NCI-H2107 treated with DMSO at 0.1 percent for 48 hours (cell line): Measurements from ENCODE around the gene ANGPTL8.

Experiments
- DNase-seq: peaks from one replicate; lab custom pipeline; 2025; ENCODE audit not compliant: unreplicated experiment; lab: John Stamatoyannopoulos, UW

Gene ANGPTL8

GRCh38 chr19:11236324-11237301 lies 2.8 kb upstream of the ANGPTL8 start:
- no peak for DNase-seq

GRCh38 chr19:11237321-11237720 lies 2.1 kb upstream of the ANGPTL8 start:
- no peak for DNase-seq

DNA sequence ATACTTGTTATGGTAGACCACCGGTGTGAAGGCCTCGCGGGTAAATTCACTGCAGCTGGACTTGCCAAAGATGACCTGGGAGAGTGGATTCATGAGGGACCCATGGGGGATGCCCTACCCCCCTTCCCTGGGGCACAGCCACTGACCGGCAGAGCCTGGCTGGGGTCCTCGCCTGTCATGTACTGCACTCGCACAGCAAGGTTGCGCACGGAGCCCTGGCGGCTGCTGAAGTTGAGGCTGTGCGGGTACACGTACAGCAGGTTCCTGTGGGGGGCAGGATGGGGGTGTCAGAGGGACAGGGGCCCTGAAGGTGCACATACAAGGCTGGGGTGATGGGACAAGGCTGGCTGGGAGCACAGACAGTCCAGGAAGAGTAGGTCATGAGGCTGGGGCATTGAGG lies 1.4 kb upstream of the ANGPTL8 start:
- DNase-seq: no peak

DNA sequence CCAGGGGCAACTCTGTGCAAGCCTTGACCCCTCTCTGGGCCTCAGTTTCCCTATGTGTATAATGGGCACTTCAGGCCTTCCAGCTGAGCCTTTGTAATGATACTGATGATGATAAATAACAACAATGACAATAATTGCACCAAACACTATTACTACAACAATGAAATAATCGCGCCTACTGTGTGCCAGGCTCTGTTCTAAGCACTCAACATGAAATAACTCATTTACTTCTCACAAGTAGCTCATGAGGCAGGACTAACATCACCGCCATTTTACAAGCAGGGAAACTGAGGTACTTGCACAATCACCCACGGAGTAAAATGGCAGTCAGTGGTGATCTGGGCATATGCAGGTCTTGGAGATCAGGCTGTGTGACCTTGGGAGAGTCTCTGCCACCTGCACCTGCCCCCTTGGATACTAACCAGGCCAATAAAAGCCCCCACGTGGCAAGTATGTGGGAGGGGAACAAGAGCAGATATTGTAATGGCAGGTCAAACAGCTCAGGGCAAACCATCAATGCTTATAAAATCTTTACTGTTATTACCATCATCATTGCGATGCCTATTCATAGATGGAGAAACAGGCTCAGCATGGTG lies 540 bp upstream of the ANGPTL8 start:
- no peak for DNase-seq

GRCh38 chr19:11240008-11240444 lies 607 bp downstream of the ANGPTL8 start:
- no peak for DNase-seq

DNA sequence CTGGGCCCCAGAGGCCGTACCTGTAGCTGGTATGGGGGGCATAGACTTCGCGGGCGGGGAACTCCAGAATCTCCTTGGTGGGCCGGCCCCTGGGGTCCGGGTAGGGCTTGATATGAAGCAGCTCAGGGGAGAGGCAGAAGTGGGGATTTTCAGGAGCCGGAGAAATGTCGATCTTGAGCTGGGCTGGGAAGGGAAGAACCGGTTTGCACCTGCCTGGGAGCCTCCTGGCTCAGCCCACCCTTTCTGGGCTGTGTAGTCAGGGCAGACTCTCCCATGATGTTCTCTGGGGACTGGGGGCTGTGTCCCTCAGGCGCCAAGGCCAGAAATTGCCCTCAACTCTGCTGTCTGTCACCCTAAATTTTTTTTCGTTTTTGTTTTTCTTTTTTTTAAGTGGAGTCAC lies 2.6 kb downstream of the ANGPTL8 start:
- DNase-seq: no peak

DNA sequence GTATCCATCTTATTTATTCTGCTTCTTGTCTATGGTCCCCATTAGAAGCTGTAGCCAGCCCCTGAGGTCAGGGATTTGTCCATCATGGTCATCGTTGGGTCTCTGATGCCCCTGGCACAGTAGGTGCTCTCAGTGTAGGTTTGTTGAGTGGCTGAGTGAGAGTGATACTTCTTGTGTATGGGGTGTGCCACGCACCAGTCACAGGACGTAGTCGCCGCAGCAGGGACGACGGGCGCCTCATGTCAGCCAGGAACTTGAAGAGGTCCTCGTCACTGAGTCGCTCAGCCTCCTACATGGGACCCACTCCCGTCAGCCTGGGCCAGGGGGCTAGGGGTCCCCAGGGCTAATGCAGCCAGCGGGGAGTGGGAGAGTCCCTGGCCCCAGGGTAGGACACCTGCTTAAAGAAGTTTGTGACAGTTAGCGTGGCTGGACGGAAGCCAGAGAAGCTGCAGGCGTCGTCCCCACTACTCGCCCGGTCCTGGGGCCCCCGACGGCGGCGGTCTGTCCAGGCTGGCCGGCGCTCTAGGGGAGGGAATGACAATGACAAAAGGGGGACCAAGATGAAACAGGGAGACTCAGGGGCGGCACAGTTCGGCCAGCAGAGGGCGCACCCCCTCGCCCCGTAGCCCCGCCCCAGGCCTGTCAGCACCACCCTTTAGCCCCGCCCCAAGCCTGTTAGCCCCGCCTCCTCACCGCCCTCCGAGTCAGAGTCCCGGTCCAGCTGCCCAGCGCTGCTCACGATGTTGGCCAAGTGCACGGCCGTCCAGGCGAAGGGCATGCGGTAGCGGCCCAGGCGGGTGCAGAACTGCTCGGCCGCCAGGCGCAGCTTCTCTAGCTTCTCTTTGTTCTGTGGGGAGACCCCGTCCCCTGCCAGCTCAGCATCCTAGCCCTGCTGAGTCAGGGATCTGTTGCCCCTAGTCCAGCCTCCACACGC lies 3.7 kb downstream of the ANGPTL8 start:
- DNase-seq: peak; percentile 38

DNA sequence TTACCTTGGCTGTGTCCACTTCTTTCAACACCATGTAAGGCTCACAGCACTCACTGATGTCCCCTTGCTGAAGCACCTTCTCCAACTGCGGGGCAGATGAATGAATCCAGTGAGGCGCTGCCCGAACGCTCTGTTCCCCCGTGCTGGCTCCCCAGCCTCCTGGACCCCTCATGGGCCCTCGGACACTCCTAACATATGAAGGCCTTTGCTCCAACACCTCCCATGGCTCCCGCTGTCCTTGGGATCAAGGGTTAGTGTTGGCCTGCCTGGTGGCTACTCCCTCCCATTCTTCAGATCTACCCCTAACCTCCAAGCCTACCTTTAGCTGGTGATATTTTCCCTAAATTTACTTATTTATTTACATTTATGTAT lies 4.4 kb downstream of the ANGPTL8 start:
- DNase-seq: no peak

DNA sequence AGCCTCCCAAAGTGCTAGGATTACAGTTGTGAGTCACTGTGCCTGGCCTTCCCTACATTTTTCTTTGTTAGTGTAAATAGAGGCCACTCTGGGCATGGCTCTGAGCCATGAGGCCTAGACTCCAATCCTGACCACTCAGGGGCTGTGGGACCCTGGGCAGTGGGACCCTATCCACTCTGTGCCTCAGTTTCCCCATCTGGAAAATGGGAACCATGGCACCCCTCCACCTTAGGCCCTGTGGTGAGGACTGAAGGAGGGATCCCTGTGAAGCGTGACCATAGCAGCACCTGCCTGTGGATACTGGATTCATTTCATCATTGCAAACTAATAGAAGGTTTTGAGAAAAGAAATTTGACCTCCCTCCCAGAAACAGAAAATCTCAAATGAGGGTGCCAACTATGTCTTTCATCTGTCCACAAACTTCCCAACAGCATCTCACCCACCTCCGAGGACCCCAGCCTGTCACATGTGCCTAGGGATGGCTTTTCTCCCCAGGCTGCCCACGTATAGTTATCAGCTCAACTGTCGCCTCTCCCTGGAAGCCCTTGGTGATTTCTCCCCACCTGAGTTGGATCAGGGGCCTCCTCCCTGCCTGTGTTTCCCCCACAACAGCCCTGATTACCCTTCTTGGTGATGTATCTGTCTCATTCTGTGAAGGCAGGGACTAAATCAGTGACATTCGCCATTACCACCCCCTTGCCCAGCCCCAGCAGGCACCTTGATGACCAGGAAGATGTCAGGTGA lies 5.6 kb downstream of the ANGPTL8 start:
- DNase-seq: no peak

- no peak for DNase-seq
These were observed 7.5 kb downstream of the ANGPTL8 start for GRCh38 chr19:11246941-11247340.

DNA sequence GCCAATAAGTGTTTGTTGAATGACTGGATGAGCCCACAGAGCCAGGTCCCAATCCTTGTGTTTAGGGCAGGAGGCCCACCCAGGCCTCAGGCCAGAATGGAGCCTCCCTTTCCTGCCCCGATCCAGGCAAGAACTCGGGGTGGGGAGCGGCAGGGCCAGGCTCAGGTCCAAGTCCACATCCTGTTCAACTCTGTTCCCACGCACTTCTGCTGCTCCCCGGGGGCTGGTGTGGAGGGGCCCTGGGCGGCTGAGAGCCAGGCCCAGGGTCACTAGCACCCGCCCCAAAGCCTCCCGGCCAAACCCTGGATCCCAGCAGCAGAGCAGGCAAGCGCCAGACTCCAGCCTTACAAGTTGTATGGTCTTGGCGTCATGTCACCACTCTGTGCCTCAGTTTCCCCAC lies 8.0 kb downstream of the ANGPTL8 start:
- no peak for DNase-seq

DNA sequence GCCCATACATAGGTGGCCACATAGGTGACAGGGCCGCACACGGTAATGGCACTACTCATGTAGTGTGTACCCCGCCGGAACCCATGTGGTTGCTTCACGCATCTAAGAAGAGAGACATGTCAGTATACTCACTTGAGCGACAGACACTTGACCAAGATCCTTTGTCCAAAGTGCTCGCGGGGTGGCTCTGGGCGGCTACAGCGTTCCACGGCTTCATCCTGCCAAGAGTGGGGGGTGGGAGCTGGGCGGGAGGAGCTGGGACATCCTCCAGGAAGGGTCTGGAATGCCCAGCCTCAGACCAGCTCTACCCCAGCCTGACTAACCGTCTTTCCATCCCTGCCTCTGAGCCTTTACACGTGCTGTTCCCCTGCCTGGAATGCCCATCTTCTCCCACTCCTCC lies 8.5 kb downstream of the ANGPTL8 start:
- no peak for DNase-seq

- no peak for DNase-seq
These were observed 9.4 kb downstream of the ANGPTL8 start for GRCh38 chr19:11248852-11249251.

DNA sequence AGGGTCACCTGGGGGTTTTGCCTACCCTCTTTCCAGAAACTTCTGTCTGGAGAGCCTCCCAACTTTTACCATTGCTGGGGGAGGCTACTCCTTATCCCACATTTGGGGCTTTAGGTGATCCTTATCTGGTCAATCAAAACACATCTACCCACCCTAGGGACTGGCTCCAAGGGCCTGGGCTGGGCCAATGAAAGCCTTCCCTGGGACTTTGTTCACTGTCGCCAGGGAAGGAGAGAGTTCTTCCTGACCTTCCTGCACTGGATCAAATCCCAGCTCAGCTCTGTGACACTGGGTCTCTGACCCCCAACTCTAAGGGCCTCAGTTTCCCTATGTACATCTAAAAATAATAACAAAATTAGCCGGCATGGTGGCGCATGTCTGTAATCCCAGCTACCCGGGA lies 11.8 kb downstream of the ANGPTL8 start:
- no peak for DNase-seq

DNA sequence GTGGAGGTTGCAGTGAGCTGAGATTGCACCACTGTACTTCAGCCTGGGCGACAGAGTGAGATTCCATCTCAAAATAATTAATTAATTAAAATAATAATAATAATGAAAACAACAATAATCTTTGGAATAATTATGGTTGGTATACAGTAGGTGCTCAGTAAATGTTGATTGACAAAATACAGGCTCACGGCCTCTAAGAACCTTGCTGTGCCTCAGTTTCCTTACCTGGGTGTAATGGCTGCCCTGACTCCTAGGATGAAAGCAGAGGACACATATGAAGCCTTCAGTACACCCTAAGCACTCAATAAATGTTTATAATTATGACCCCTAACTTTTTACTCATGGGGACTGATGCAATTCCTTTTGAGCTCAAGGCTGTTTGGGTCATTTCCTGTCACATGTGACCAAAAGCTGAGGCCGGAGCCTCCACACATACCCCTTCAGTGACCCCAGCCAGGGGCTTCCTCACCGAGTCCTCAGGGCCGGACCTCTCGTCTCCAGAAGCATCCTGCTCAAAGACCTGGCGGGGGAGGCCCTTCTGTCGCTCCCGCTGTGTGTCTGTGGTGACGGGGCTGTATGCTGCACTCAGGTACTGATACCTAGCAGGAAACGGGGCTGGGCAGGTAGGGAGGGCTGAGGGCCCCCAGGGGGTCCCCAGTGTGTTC lies 12.4 kb downstream of the ANGPTL8 start:
- no peak for DNase-seq

GRCh38 chr19:11252665-11253355 lies 13.4 kb downstream of the ANGPTL8 start:
- DNase-seq: no peak

DNA sequence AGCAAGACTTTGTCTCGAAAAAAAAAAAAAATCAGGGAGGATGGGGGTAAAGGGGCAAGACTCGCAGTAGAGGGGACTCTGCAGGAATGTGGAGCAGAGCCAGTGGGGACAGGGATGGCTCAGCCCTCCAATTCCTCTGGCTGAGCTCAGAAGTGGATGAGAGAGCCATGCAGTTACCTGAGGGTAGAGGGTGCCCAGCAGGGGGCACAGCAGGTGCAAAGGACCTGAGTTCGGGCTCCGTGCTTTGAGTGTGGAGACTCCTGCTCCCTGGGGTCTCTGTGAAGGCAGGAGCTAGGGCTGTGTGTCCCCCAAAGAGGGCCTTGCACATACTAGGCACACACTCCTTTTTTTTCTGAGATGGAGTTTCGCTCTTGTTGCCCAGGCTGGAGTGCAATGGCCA lies 15.2 kb downstream of the ANGPTL8 start:
- DNase-seq: no peak

GRCh38 chr19:11256189-11256588 lies 16.8 kb downstream of the ANGPTL8 start:
- DNase-seq: no peak

DNA sequence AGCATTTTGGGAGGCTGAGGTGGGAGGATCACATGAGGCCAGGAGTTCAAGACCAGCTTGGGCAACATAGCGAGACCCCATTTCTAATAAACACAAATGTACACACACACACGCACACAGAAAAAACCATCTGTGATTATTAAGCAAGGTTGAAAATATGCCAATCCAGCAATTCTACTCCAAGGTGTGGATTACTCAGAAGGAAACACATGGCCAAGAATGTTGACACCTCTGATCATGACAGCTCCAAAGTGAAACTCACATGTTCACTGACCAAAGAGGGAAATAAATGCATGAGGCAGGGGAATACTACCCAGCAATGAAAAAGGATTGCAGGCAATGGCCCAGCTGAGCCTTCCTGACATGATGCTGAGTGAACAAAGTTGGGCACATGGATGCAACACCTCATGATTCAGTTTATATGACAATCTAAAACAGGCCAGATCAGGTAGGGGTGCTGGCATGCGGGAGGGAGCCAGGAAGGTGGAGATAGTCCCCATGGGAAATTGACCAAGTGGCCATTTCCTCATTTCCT lies 18.5 kb downstream of the ANGPTL8 start:
- DNase-seq: no peak
